NCI-H146 (cell line): ENCODE data around the gene VPS13C.

ENCODE experiments used
- DNase-seq: peaks from one replicate; lab custom pipeline; 2025; lab: John Stamatoyannopoulos, UW

Gene VPS13C

DNA sequence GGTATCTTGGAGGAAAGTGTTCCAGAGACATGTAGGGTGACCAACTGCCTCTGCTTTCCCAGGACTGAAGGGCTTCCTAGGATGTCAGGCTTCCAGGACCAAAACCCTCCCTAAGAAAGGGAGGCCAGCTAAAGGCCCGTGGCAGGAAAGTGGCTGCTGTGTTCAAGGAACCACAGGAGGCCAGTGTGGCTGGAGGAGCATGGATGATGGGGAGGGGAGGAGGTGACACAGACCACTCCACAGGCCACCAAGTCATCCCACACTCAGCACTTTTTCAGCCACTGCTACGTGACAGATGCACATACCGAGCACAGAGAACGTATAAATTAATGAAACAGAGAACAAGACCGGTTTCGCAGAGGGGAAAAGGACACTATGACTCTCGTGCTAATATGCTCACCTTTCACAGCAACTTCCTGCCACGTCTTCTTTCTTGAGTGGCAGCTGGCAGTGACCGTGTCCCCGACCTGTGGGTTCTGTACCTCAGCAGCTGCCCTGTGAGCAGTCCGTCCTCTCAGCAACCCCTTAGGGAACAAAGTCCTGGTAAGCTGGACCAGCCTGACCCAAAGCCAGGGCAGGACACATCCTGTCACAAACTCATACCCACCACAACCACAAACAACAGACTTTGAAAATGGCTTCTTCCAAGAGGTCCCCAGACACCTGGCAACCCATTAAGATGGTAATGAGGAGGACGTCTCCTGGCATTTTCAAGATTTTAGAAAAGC lies 244.7 kb downstream of the VPS13C start:
- no peak for DNase-seq

DNA sequence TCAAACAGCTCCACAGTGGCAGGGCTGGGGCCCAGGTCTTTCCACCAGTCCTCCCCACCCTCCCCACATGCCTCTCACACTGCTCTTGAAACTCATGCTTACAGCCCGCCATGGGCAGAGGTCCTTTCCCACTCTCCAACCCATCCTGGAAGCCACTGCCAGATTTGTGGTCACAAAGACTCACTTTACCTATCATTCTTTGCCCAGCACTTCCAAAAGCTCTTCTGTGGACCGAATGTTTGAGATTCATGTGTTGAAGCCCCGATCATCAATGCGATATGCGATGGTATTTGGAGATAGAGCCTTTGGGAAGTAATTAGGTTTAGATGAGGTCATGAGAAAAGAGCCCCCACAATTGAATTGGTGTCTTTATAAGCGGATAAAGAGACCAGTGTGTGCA lies 247.8 kb downstream of the VPS13C start:
- no peak for DNase-seq

DNA sequence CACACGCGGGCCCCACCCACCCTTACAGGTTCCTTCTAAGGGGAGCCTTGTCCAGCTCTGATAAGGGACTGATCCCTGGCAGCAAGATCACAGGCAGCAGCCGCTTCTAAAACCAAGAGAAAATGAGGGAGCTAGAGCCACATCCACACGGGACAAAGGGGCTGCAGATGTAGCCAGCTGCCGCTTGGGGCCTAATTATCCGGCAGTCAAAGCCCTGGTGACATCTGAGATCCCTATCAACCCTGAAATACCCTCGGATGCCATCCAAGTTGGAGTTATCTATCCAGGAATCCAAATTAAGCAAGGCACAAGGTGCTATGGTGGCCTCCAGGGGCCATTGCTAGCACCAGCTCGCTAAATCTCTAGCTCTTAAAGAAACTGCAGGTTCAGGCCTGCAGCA lies 248.3 kb downstream of the VPS13C start:
- DNase-seq: no peak

DNA sequence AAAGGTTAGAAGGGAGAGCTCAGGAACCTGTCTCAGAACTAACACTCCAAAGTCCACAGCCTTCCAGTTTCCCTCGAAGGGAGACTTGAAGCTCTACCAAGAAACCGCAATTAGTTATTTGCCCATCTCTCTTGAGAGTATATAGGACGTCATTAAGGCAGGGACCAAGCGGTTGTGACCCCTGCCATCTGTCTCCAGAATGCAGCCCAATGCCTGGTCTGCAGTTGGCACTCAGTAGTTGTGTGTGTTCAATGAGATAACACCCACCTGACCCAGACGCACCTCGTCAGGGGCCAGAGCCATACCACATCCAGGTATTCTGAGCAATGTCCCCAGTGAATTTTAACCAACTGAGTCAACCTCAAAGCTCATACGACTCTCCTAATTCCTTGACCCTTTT lies 251.0 kb downstream of the VPS13C start:
- DNase-seq: no peak

DNA sequence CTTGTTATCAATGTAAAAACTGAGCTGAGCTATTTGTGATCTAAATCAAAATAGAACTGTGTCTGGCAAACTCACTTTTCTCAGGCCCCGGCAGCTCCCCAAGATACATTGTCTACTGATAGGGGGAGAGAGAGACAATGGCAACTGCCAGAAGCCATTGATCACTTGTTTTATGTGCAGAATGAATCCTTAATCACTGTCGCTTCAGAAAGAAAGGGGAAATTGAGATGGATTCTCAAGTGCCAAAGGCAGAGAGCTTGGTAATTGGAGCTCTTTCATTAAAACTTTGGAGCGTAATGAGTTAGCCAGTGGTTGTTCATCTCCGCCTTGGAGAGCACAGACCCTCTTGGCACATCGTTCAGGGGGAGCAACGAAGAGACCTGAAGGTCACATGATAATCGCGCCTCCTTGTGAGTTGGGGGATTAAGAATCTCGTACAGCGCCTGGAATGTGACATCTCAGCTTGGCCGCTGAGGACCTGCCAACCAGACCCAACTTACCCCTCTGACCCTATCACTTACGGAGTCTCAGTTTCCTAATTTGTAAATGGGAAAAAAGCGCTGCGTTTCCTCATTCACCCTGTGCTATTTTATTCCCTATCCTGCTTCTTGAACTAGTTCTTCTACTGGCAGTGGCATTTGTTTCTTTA lies 252.8 kb downstream of the VPS13C start:
- DNase-seq: no peak
